ENCODE results near the gene IRS1. TPM values are rescaled to one million over a fixed set of nuclear protein-coding genes. Genes with fewer than 3 reads are reported as not detected.

Gene IRS1
- polyA plus RNA-seq, 2 of the 4 experiments (the other 2 are of a cell fraction): 10.4 to 13.9 TPM

- POLR2A ChIA-PET: no interaction called here
- WGBS (ENCODE audit: missing lambda C conversion rate): 84% methylated on average over 3 of the region's 3 CpGs
- CTCF ChIA-PET: no interaction called here
- DNase-seq (ENCODE audit: low read depth in 1 of 2, low spot score in 1 of 2) (no peak), ATAC-seq (no peak), FAIRE-seq (no peak)
- Histone ChIP-seq H3K4me1 (no peaks in the 10 kb centered on the region), H3K4me3 (no peak overlapping the region), H3K27ac (no peak overlapping the region), H3K4me2 (no peak overlapping the region), H3K9me3 (no peaks in the 10 kb centered on the region)
- TF ChIP-seq TFCP2L1 (CRISPR knock-in tag; IDR thresholded peaks at IDR 0.05) (no peak), RCOR1 (IDR thresholded peaks at IDR 0.05; ENCODE audit: low read depth, low read length) (no peak), CHD2 (IDR thresholded peaks at IDR 0.05; ENCODE audit: low read length, partially characterized antibody) (no peak), RAD21 (conservative IDR thresholded peaks at IDR 0.05 in 1 of 2, IDR thresholded peaks at IDR 0.05 in 1 of 2) (no peak), SREBF2 (IDR thresholded peaks at IDR 0.05) (no peak), CTCF (IDR thresholded peaks at IDR 0.05) (no peak), CBX8 (IDR thresholded peaks at IDR 0.05) (no peak), NR3C1 (IDR thresholded peaks at IDR 0.05) (no peak), KDM5A (IDR thresholded peaks at IDR 0.05) (no peak), CHD4 (IDR thresholded peaks at IDR 0.05; ENCODE audit: borderline replicate concordance) (no peak)
- TF ChIP-seq, protein P1, sequence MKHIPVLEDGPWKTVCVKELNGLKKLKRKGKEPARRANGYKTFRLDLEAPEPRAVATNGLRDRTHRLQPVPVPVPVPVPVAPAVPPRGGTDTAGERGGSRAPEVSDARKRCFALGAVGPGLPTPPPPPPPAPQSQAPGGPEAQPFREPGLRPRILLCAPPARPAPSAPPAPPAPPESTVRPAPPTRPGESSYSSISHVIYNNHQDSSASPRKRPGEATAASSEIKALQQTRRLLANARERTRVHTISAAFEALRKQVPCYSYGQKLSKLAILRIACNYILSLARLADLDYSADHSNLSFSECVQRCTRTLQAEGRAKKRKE (CRISPR knock-in tag; IDR thresholded peaks at IDR 0.05; ENCODE audit: low read depth): no peak
- TF ChIP-seq, protein P2, sequence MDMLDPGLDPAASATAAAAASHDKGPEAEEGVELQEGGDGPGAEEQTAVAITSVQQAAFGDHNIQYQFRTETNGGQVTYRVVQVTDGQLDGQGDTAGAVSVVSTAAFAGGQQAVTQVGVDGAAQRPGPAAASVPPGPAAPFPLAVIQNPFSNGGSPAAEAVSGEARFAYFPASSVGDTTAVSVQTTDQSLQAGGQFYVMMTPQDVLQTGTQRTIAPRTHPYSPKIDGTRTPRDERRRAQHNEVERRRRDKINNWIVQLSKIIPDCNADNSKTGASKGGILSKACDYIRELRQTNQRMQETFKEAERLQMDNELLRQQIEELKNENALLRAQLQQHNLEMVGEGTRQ (IDR thresholded peaks at IDR 0.05): no peak
Observed at GRCh38 chr2:226703514-226703913, 96.1 kb downstream of the IRS1 start.

GRCh38 chr2:226702376-226702775 lies 97.2 kb downstream of the IRS1 start:
- no peak overlapping the region for H3K4me2 ChIP-seq
- no peaks in the 10 kb centered on the region for H3K4me1 ChIP-seq
- no peaks in the 10 kb centered on the region for H3K9me3 ChIP-seq
- no peak for ATAC-seq
- WGBS (ENCODE audit: missing lambda C conversion rate): 78% methylated on average over 7 of the region's 7 CpGs
- POLR2A ChIA-PET: no interaction called here
- no peak for DNase-seq (ENCODE audit: low read depth in 1 of 2, low spot score in 1 of 2)
- FAIRE-seq: no peak
- CTCF ChIA-PET: no interaction called here
- no peak overlapping the region for H3K4me3 ChIP-seq
- H3K27ac ChIP-seq: no peak overlapping the region
- no peak for TF ChIP-seq KDM5A (IDR thresholded peaks at IDR 0.05)
- TF ChIP-seq SREBF2 (IDR thresholded peaks at IDR 0.05): no peak
- no peak for TF ChIP-seq CTCF (IDR thresholded peaks at IDR 0.05)
- no peak for TF ChIP-seq EP300 (IDR thresholded peaks at IDR 0.05)
- TF ChIP-seq NFE2L2 (conservative IDR thresholded peaks at IDR 0.05; ENCODE audit: low read length): no peak
- TF ChIP-seq NR3C1 (IDR thresholded peaks at IDR 0.05): no peak

GRCh38 chr2:226701052-226701451 lies 98.6 kb downstream of the IRS1 start:
- CTCF ChIA-PET: interaction anchor here (1.1 kb wide), 1 partner anchor 10 kb away, joined by 4 read pairs; no protein-coding TSS in a partner anchor
- Histone ChIP-seq H3K27ac (no peak overlapping the region), H3K9me3 (no peaks in the 10 kb centered on the region), H3K4me2 (no peak overlapping the region), H3K4me1 (no peaks in the 10 kb centered on the region), H3K4me3 (no peak overlapping the region)
- no peak for FAIRE-seq
- 96% methylated on average over 1 of the region's 1 CpG for WGBS (ENCODE audit: missing lambda C conversion rate)
- POLR2A ChIA-PET: no interaction called here
- no peak for ATAC-seq
- DNase-seq (ENCODE audit: low read depth in 1 of 2, low spot score in 1 of 2): no peak
- TF ChIP-seq ZFP36 (IDR thresholded peaks at IDR 0.05; ENCODE audit: borderline replicate concordance, partially characterized antibody) (no peak), BHLHE40 (IDR thresholded peaks at IDR 0.05; ENCODE audit: low read depth, low read length) (no peak), CHD2 (IDR thresholded peaks at IDR 0.05; ENCODE audit: low read length, partially characterized antibody) (no peak), SMC3 (IDR thresholded peaks at IDR 0.05) (no peak), CEBPB (IDR thresholded peaks at IDR 0.05) (no peak), KDM1A (IDR thresholded peaks at IDR 0.05; ENCODE audit: low read depth) (no peak), EHF (CRISPR knock-in tag; IDR thresholded peaks at IDR 0.05) (no peak), RARB (CRISPR knock-in tag; IDR thresholded peaks at IDR 0.05) (no peak), TP53 (CRISPR knock-in tag; IDR thresholded peaks at IDR 0.05) (no peak), PHF8 (IDR thresholded peaks at IDR 0.05; ENCODE audit: borderline replicate concordance, low read depth) (no peak), RNF2 (IDR thresholded peaks at IDR 0.05; ENCODE audit: borderline replicate concordance, low read depth) (no peak), NR3C1 (IDR thresholded peaks at IDR 0.05) (no peak), CBX8 (IDR thresholded peaks at IDR 0.05) (no peak)
- TF ChIP-seq, protein P3, sequence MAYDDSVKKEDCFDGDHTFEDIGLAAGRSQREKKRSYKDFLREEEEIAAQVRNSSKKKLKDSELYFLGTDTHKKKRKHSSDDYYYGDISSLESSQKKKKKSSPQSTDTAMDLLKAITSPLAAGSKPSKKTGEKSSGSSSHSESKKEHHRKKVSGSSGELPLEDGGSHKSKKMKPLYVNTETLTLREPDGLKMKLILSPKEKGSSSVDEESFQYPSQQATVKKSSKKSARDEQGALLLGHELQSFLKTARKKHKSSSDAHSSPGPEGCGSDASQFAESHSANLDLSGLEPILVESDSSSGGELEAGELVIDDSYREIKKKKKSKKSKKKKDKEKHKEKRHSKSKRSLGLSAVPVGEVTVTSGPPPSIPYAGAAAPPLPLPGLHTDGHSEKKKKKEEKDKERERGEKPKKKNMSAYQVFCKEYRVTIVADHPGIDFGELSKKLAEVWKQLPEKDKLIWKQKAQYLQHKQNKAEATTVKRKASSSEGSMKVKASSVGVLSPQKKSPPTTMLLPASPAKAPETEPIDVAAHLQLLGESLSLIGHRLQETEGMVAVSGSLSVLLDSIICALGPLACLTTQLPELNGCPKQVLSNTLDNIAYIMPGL (CRISPR knock-in tag; IDR thresholded peaks at IDR 0.05; ENCODE audit: borderline replicate concordance): no peak
- TF ChIP-seq, protein P1 (CRISPR knock-in tag; IDR thresholded peaks at IDR 0.05; ENCODE audit: low read depth): no peak
- TF ChIP-seq, protein P4, sequence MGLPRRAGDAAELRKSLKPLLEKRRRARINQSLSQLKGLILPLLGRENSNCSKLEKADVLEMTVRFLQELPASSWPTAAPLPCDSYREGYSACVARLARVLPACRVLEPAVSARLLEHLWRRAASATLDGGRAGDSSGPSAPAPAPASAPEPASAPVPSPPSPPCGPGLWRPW (IDR thresholded peaks at IDR 0.05): no peak
